Skeletal muscle tissue (tissue), 4 donors: ENCODE results near the gene PRPF6. TPM values are rescaled to one million over a fixed set of nuclear protein-coding genes. Genes with fewer than 3 reads are reported as not detected.

Source experiments
- H3K27ac ChIP-seq: one replicate; pipeline ENCODE4 v1.7.0; 2013; ENCODE audit warnings: mild to moderate bottlenecking, low read depth, low read length, inconsistent platforms
- H3K27me3 ChIP-seq, 3 donors: one replicate each; pipeline ENCODE4 v1.7.0; 2013; ENCODE audit warnings: low read length in 3 of 3; ENCODE audit not compliant: control insufficient read depth in 3 of 3, insufficient read depth in 3 of 3
- H3K36me3 ChIP-seq, 3 donors: one replicate each; pipeline ENCODE4 v1.7.0; 2013; ENCODE audit warnings: low read length in 3 of 3; ENCODE audit not compliant: control insufficient read depth in 3 of 3, insufficient read depth in 3 of 3
- H3K4me1 ChIP-seq, 3 donors: one replicate each; pipeline ENCODE4 v1.7.0; 2013; ENCODE audit warnings: low read length in 3 of 3, mild to moderate bottlenecking in 3 of 3; ENCODE audit not compliant: control insufficient read depth in 3 of 3, insufficient read depth in 3 of 3
- H3K4me3 ChIP-seq, 3 donors: one replicate each; pipeline ENCODE4 v1.7.0; 2013; ENCODE audit warnings: low read length in 3 of 3
- H3K9ac ChIP-seq, 3 donors: one replicate each; pipeline ENCODE4 v1.7.0; 2013; ENCODE audit warnings: low read length in 3 of 3, mild to moderate bottlenecking in 3 of 3, moderate library complexity in 2 of 3, low read depth in 1 of 3
- H3K9me3 ChIP-seq, 3 donors: one replicate each; pipeline ENCODE4 v1.7.0; 2013; ENCODE audit warnings: low read length in 3 of 3; ENCODE audit not compliant: control insufficient read depth in 3 of 3
- total RNA-seq: library from RNA; depleted of rRNA; stranded (reverse); fragments of >200 nt; gene quantifications from one replicate; pipeline ENCODE4 v1.2.3, GENCODE V29; 2014
- donor health status: Osteomylitis.

Gene PRPF6
- total RNA-seq, 1 donor from 2014 or later, result 55.8 TPM

- Histone ChIP-seq H3K9ac (peak within 1 kb of the TSS in 1 of 3 donors; percentile 25), H3K27ac (no peak within 1 kb of the TSS), H3K4me3 (no peak within 1 kb of the TSS), H3K9me3 (no peaks in the 10 kb centered on the region), H3K27me3 (peaks cover 43 to 50% (median 46%) of the 10 kb centered on the region in 3 donors), H3K36me3 (peaks cover 24 to 25% (median 25%) of the 10 kb centered on the region in 3 donors), H3K4me1 (peaks cover 2 to 28% (median 22%) of the 10 kb centered on the region in 3 donors)
Observed at GRCh38 chr20:64035933-64036345, 55.0 kb downstream of the PRPF6 start, which contains the start of gene C20orf204. C20orf204 (plus strand) TSS chr20:64036182; CDS start chr20:64036324, 142 bp downstream.

- Histone ChIP-seq H3K9me3 (no peaks in the 10 kb centered on the region), H3K4me1 (peaks cover 6 to 32% (median 28%) of the 10 kb centered on the region in 3 donors), H3K36me3 (peaks cover 21 to 24% (median 21%) of the 10 kb centered on the region in 3 donors), H3K27ac (no peak overlapping the region), H3K9ac (peak overlapping the region in 1 of 3 donors; percentile 25), H3K27me3 (peaks cover 49 to 57% (median 52%) of the 10 kb centered on the region in 3 donors), H3K4me3 (no peak overlapping the region)
Observed at GRCh38 chr20:64036346-64037198, 55.6 kb downstream of the PRPF6 start.

- Histone ChIP-seq H3K4me3 (no peak overlapping the region), H3K4me1 (peaks cover 6 to 34% (median 32%) of the 10 kb centered on the region in 3 donors), H3K36me3 (peaks cover 16 to 18% (median 16%) of the 10 kb centered on the region in 3 donors), H3K27ac (no peak overlapping the region), H3K9me3 (no peaks in the 10 kb centered on the region), H3K27me3 (peaks cover 54 to 62% (median 57%) of the 10 kb centered on the region in 3 donors), H3K9ac (no peak overlapping the region)
Observed at GRCh38 chr20:64037199-64037497, 56.2 kb downstream of the PRPF6 start.

GRCh38 chr20:64037498-64038213 is 56.7 kb downstream of the PRPF6 start:
- no peak overlapping the region for H3K9ac ChIP-seq
- H3K4me3 ChIP-seq, result no peak overlapping the region
- H3K27me3 ChIP-seq, result peaks cover 57 to 66% (median 58%) of the 10 kb centered on the region in 3 donors
- H3K4me1 ChIP-seq, result peaks cover 6 to 36% (median 35%) of the 10 kb centered on the region in 3 donors
- peaks cover 11 to 14% (median 11%) of the 10 kb centered on the region in 3 donors for H3K36me3 ChIP-seq
- no peak overlapping the region for H3K27ac ChIP-seq
- H3K9me3 ChIP-seq, result no peaks in the 10 kb centered on the region

GRCh38 chr20:64038224-64038564 is 57.3 kb downstream of the PRPF6 start:
- peaks cover 6 to 36% (median 35%) of the 10 kb centered on the region in 3 donors for H3K4me1 ChIP-seq
- H3K9me3 ChIP-seq, result no peaks in the 10 kb centered on the region
- no peak overlapping the region for H3K4me3 ChIP-seq
- peaks cover 6 to 9% (median 9%) of the 10 kb centered on the region in 3 donors for H3K36me3 ChIP-seq
- peaks cover 57 to 68% (median 58%) of the 10 kb centered on the region in 3 donors for H3K27me3 ChIP-seq
- H3K27ac ChIP-seq, result no peak overlapping the region
- no peak overlapping the region for H3K9ac ChIP-seq

GRCh38 chr20:64038565-64039292 is 57.8 kb downstream of the PRPF6 start:
- peaks cover 4 to 8% (median 7%) of the 10 kb centered on the region in 3 donors for H3K36me3 ChIP-seq
- H3K4me3 ChIP-seq, result peak overlapping the region in 2 of 3 donors; percentile 45 to 49
- peaks cover 58 to 71% (median 58%) of the 10 kb centered on the region in 3 donors for H3K27me3 ChIP-seq
- peak overlapping the region in 1 of 3 donors; percentile 60 for H3K9ac ChIP-seq
- no peak overlapping the region for H3K27ac ChIP-seq
- no peaks in the 10 kb centered on the region for H3K9me3 ChIP-seq
- H3K4me1 ChIP-seq, result peaks cover 6 to 36% (median 35%) of the 10 kb centered on the region in 3 donors

- Histone ChIP-seq H3K9ac (peak overlapping the region in 1 of 3 donors; percentile 60), H3K27ac (peak overlapping the region; percentile 28), H3K4me1 (peaks cover 6 to 35% (median 33%) of the 10 kb centered on the region in 3 donors), H3K4me3 (peak overlapping the region in 1 of 3 donors; percentile 41), H3K27me3 (peaks cover 63 to 74% (median 63%) of the 10 kb centered on the region in 3 donors), H3K36me3 (peaks cover 0 to 4% (median 3%) of the 10 kb centered on the region in 3 donors), H3K9me3 (no peaks in the 10 kb centered on the region)
Observed at GRCh38 chr20:64039293-64040160, 58.6 kb downstream of the PRPF6 start.

GRCh38 chr20:64040231-64041039 is 59.5 kb downstream of the PRPF6 start:
- H3K4me1 ChIP-seq, result peaks cover 6 to 35% (median 33%) of the 10 kb centered on the region in 3 donors
- no peak overlapping the region for H3K27ac ChIP-seq
- H3K9ac ChIP-seq, result no peak overlapping the region
- no peaks in the 10 kb centered on the region for H3K36me3 ChIP-seq
- no peaks in the 10 kb centered on the region for H3K9me3 ChIP-seq
- H3K27me3 ChIP-seq, result peaks cover 71 to 81% (median 72%) of the 10 kb centered on the region in 3 donors
- peak overlapping the region in 1 of 3 donors; percentile 7 for H3K4me3 ChIP-seq
